GM20000 (cell line): ENCODE measurements around the gene SLC3A2.
"Not testable (repeated sequence)": the region's sequence is repeated elsewhere in the genome, so short reads cannot be mapped to it uniquely, and the experiment has no call there.

ENCODE experiments used
- DNase-seq: peaks from one replicate; pipeline ENCODE4 v3.0.0; 2012; ENCODE audit warnings: low spot score
- TF ChIP-seq, protein P1 (sequence below): IDR thresholded peaks from 2 replicates; pipeline ENCODE4 v1.5.1; 2012; ENCODE audit warnings: mild to moderate bottlenecking, control low read depth; ENCODE audit errors: extremely low read depth, missing control alignments

Gene SLC3A2

DNA sequence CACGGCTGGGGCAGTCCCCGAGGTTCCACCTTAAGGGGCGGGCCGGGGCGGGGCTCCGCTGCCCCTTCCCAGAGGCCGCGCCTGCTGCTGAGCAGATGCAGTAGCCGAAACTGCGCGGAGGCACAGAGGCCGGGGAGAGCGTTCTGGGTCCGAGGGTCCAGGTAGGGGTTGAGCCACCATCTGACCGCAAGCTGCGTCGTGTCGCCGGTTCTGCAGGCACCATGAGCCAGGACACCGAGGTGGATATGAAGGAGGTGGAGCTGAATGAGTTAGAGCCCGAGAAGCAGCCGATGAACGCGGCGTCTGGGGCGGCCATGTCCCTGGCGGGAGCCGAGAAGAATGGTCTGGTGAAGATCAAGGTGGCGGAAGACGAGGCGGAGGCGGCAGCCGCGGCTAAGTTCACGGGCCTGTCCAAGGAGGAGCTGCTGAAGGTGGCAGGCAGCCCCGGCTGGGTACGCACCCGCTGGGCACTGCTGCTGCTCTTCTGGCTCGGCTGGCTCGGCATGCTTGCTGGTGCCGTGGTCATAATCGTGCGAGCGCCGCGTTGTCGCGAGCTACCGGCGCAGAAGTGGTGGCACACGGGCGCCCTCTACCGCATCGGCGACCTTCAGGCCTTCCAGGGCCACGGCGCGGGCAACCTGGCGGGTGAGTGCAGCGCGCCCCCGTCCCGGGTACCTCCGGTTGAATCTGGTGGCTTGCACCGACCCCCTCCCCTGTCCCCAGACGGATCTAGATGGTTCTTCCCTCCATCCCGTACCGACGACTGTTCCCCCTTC is at the start of gene SLC3A2:
SLC3A2 (plus strand) TSS at position 94 of the 776 bp plus-strand sequence; CDS start at position 222, 128 bp downstream.
- peak; percentile 87 for DNase-seq
- TF ChIP-seq, protein P1, sequence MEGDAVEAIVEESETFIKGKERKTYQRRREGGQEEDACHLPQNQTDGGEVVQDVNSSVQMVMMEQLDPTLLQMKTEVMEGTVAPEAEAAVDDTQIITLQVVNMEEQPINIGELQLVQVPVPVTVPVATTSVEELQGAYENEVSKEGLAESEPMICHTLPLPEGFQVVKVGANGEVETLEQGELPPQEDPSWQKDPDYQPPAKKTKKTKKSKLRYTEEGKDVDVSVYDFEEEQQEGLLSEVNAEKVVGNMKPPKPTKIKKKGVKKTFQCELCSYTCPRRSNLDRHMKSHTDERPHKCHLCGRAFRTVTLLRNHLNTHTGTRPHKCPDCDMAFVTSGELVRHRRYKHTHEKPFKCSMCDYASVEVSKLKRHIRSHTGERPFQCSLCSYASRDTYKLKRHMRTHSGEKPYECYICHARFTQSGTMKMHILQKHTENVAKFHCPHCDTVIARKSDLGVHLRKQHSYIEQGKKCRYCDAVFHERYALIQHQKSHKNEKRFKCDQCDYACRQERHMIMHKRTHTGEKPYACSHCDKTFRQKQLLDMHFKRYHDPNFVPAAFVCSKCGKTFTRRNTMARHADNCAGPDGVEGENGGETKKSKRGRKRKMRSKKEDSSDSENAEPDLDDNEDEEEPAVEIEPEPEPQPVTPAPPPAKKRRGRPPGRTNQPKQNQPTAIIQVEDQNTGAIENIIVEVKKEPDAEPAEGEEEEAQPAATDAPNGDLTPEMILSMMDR, result peak; percentile 89

DNA sequence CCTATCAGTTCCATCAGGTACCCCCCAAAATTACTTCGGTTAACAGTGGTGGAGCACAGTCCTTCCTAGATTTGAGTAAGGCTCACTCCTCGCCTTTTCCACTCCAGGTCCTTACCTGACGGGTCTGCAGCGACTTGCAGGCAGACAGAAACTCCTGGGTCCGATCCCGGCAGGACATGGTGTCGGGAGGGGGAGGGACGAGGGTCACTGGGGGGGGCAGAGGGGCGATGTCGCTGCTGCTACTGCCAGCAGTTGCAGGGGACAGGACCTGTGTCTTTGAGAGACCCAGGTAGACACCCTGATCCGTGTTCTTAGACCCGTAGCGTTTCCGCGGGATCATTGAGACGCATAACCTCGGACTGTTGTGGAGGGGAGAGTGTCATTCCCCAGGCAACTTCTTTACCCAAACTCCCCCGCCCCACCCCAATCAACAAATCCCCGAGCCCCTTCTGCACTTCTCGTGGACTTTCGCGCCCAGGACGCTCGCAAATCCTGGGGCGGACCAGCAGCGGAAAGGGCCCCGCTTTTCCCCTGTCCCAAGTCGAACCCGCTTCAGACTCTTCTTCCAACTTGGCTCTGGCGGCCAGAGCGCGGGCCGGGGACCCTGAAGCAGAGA is 49.7 kb upstream of the SLC3A2 start:
- peak; percentile 33 for DNase-seq
- TF ChIP-seq, protein P1, result no peak

DNA sequence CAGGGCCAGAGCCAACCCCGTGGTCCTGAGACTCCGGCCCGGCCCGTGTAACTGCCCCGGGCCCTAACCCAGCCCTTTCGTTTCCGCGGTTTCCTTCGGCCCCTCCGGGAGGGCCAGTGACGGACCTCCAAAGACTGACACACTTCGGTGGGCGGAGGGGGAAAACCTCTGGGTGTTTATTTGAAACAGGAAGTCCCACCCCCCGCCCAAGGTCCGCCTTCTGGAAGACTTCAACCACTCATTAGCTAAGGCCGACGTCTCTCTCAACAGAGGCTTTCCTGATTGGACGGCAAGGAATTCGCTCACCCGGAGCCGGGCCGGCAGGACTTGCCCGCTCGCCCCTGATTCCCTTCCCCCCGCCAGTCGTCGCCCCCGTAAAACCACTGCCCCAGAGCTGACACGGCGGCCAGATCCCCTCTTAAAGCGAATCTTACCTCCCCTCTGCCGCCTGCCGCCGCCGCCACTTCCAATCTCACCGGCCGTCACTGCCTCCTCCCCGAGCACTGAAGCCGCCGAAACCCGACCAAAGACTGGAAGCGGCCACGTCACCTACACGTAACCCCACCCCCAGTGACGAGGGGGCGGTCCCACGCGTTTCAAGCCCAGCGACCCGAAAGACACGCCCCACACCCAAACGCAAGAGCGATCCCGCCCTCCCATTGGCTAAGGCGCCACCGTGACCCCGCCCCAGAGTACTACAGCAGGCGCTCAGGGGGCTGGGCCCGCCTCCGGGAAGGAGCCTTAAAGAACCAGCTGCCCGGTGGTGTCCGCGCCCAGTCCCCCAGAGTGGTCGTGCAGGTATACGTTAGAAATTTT is 49.0 kb upstream of the SLC3A2 start, which contains the start of gene STX5:
STX5 (minus strand) TSS at position 532 of the 816 bp plus-strand sequence. CDS start 808 bp downstream, outside the sequence.
- TF ChIP-seq, protein P1, result no peak
- DNase-seq, result peak; percentile 95

DNA sequence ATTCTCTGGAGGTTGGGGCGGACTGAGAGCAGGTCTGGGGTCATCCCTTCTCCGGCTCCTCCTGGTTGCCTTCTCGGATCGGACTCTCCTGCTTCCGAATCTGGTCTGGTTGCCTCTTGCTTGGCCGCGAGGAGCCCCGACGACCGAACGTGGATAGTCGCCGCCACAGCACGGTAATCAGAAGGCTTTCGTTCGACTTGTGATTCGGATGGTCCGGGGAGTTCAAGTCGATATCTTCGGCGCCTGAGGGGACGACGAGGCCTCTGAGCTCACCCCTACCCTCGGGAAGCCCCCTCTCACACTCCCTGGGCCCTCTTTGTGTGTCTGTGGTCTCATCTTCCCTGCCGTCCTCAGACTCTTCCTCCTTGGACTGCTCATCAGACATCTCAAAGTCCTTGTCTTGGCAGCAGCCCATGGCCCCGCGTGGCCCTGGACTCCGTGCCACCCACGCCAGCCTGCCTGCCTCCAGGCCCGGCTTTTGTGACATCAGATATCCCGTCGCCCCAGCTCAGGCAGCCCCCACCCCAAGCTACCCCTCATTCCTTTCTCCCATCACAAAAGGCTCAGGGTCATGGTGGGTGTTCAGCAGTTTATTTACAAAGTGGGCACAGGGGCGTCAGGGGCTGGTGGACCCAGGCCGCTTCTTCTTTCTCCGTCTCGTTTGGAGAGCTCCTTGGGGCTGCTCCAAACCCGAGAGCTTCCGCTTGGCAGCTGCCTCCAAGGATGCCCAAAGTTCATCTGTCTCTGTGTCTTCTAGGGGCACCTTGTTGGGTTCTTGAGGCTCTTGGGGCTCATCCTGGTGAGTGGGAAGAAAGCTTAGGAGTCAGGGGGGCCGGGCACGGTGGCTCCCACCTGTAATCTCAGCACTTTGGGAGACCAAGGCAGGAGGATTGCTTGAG is 48.1 kb upstream of the SLC3A2 start, which contains the start of gene TEX54:
TEX54 (minus strand) TSS at position 506 of the 899 bp plus-strand sequence.
- TF ChIP-seq, protein P1, result no peak
- no peak for DNase-seq

DNA sequence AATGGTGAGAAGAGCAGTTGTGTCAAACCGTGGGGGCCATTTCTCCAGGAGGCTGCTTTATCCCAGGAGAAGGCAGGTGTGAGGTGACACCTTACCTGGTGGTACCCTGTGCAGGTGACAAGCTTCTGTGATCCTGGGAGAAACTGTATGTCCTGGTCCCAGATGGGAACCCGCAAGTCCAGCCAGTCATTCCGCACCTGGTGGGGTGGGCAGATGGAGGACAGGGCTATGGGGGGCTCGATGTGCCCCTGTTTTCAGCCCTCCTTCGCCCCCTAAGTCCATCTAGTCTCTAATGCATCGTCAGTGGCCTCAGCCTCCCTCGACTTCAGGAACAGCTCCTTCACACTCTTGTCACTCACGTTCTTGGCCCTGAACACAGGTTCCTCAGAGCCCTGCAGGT is 45.4 kb upstream of the SLC3A2 start:
- TF ChIP-seq, protein P1, result no peak
- DNase-seq, result no peak

DNA sequence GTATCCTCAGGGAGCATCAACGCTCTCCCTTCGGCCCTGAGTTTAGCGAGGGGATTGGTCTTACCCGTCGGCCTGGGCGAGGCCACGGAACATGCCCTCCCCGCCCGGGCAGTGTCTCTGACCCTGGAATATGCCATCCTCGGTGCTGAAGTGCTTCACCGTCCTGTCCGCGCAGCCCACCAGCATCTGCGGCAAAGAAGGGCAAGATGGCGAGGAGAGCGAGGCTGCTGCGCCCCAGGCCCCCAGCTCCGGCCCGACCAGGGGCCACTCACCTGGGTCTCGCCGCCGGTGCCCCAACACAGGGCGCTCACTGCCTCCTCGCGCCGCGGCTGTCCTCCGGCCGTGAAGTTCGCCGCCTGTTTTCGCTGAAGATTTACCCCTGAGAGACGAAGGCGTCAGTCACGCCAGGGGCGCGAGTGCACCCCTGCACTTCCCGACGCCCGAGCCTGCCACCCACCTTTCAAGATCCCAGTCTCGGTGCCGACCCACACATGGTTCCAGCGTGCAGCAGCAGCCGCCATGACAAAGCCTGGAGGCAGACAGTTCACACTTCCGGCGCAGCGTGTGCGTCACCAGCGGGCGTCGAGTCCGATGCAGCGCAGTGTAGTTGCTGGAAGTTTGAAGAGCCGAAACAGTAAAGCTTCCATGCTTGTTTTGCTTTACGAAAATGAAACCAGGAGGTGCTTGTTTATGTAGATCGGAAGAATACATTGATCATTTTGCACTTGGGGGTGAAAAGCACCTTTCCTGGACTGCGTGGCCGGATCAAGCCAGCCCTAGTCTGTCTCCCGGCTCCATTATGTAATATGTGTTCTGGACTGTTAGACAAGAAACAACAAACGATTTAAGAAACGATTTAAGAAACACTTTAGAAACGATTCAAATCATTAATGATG is 41.4 kb upstream of the SLC3A2 start, which contains the start of gene WDR74:
WDR74 (minus strand) TSS at position 541 of the 896 bp plus-strand sequence; CDS start at position 521, 20 bp downstream.
- peak; percentile 88 for DNase-seq
- TF ChIP-seq, protein P1, result no peak

DNA sequence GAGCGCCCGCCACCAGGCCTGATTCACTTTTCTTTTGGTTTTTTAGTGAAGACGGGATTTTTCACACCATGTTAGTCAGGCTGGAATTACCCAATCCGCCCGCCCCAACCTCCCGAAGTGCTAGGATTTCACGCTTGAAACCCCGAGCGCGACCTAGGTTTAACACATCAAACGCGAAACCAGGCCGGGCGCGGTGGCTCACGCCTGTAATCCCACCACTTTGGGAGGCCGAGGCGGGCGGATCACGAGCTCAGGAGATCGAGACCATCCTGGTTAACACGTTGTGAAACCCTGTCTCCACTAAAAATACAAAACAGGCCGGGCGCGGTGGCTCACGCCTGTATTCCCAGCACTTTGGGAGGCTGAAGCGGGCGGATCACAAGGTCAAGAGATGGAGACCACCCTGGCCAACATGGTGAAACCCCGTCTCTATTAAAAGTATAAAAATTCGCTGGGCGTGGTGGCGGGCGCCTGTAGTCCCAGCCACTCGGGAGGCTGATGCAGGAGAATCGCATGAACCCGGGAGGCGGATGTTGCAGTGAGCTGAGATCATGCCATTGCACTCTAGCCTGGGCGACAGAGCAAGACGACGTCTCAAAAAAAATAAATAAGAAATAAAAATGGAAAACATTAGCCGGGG is 39.9 kb upstream of the SLC3A2 start:
- not testable (repeated sequence) for DNase-seq
